HepG2 (cell line): ENCODE measurements around the gene BTBD17. TPM values are rescaled to one million over a fixed set of nuclear protein-coding genes. Genes with fewer than 3 reads are reported as not detected.

ENCODE experiments used
- AHR ChIP-seq: IDR thresholded peaks from 2 replicates; pipeline ENCODE4 v1.6.1; 2018; ENCODE audit warnings: missing genetic modification reagents, missing compliant biosample characterization
- FIP1L1 ChIP-seq: fragments of 200-400 bp; formaldehyde crosslinking; IDR thresholded peaks from 2 replicates; pipeline ENCODE4 v1.6.1; 2018; ENCODE audit warnings: low read depth, mild to moderate bottlenecking, low read length, moderate library complexity, borderline replicate concordance; ENCODE audit not compliant: insufficient read depth
- MED8 ChIP-seq: sonication (generic); formaldehyde crosslinking; IDR thresholded peaks from 2 replicates; pipeline ENCODE4 v1.8.1; 2023; ENCODE audit warnings: mild to moderate bottlenecking, missing genetic modification reagents; ENCODE audit not compliant: insufficient replicate concordance
- MLLT10 ChIP-seq: sonication (generic); formaldehyde crosslinking; IDR thresholded peaks from 2 replicates; pipeline ENCODE4 v1.4.0; 2020; ENCODE audit warnings: missing genetic modification reagents
- NFRKB ChIP-seq: fragments of 450-650 bp; IDR thresholded peaks from 2 replicates; pipeline ENCODE4 v1.6.1; 2017
- NR2C2 ChIP-seq: sonication (generic); formaldehyde crosslinking; IDR thresholded peaks from 2 replicates; pipeline ENCODE4 v1.4.0; 2020; ENCODE audit warnings: missing genetic modification reagents, mild to moderate bottlenecking, moderate library complexity, borderline replicate concordance
- PPARG ChIP-seq: conservative IDR thresholded peaks from 2 replicates; pipeline ENCODE4 v1.6.1; 2016; ENCODE audit warnings: missing biosample characterization, missing genetic modification reagents
- SIX1 ChIP-seq: sonication (generic); formaldehyde crosslinking; IDR thresholded peaks from 2 replicates; pipeline ENCODE4 v1.4.0; 2020; ENCODE audit warnings: missing genetic modification reagents, borderline replicate concordance
- SMAD3 ChIP-seq: sonication (generic); formaldehyde crosslinking; IDR thresholded peaks from 2 replicates; pipeline ENCODE4 v1.4.0; 2020; ENCODE audit warnings: missing genetic modification reagents
- SMAD9 ChIP-seq: sonication (generic); formaldehyde crosslinking; IDR thresholded peaks from 2 replicates; pipeline ENCODE4 v1.5.1; 2020; ENCODE audit warnings: mild to moderate bottlenecking, missing genetic modification reagents
- SP4 ChIP-seq: sonication (generic); formaldehyde crosslinking; IDR thresholded peaks from 2 replicates; pipeline ENCODE4 v1.8.1; 2023; ENCODE audit warnings: mild to moderate bottlenecking, missing genetic modification reagents
- SP5 ChIP-seq: IDR thresholded peaks from 2 replicates; pipeline ENCODE4 v1.6.1; 2016; ENCODE audit warnings: low read depth, borderline replicate concordance
- TAF1 ChIP-seq: sonication (generic); formaldehyde crosslinking; IDR thresholded peaks from 2 replicates; pipeline ENCODE4 v1.4.0; 2020; ENCODE audit warnings: missing genetic modification reagents
- TCF7 ChIP-seq: sonication (generic); IDR thresholded peaks from 2 replicates; pipeline ENCODE4 v1.6.1; 2016; ENCODE audit warnings: antibody characterized with exemption, low read depth
- TFDP2 ChIP-seq: sonication (generic); formaldehyde crosslinking; IDR thresholded peaks from 2 replicates; pipeline ENCODE4 v1.4.0; 2020; ENCODE audit warnings: missing genetic modification reagents
- TSC22D2 ChIP-seq: sonication (generic); formaldehyde crosslinking; IDR thresholded peaks from 2 replicates; pipeline ENCODE4 v1.5.1; 2020; ENCODE audit warnings: missing genetic modification reagents, mild to moderate bottlenecking, borderline replicate concordance
- YY1 ChIP-seq: IDR thresholded peaks from 2 replicates; pipeline ENCODE4 v1.6.1; 2011; ENCODE audit warnings: low read length, low read depth, moderate library complexity, mild to moderate bottlenecking; ENCODE audit not compliant: insufficient read depth, insufficient replicate concordance
- ZFP36 ChIP-seq: fragments of 150-350 bp; IDR thresholded peaks from 2 replicates; pipeline ENCODE4 v1.6.1; 2018; ENCODE audit warnings: borderline replicate concordance, low read length, low read depth; ENCODE audit not compliant: partially characterized antibody
- ZNF18 ChIP-seq: sonication (generic); formaldehyde crosslinking; IDR thresholded peaks from 2 replicates; pipeline ENCODE4 v1.8.0; 2022; ENCODE audit warnings: mild to moderate bottlenecking, missing genetic modification reagents; ENCODE audit not compliant: insufficient replicate concordance
- ZNF337 ChIP-seq: sonication (generic); formaldehyde crosslinking; IDR thresholded peaks from 2 replicates; pipeline ENCODE4 v1.5.1; 2020; ENCODE audit warnings: missing genetic modification reagents, low read depth, mild to moderate bottlenecking, borderline replicate concordance
- ZNF724P ChIP-seq: sonication (generic); formaldehyde crosslinking; IDR thresholded peaks from 2 replicates; pipeline ENCODE4 v1.8.0; 2022; ENCODE audit warnings: missing genetic modification reagents, borderline replicate concordance
- ZNF746 ChIP-seq: sonication (generic); formaldehyde crosslinking; IDR thresholded peaks from 2 replicates; pipeline ENCODE4 v1.8.0; 2022; ENCODE audit warnings: mild to moderate bottlenecking, missing genetic modification reagents
- ZSCAN25 ChIP-seq: sonication (generic); formaldehyde crosslinking; IDR thresholded peaks from 2 replicates; pipeline ENCODE4 v1.8.0; 2022; ENCODE audit warnings: mild to moderate bottlenecking, missing genetic modification reagents
- polyA plus RNA-seq, 8 experiments: library from polyadenylated mRNA; depleted of rRNA in 3 of 8; stranded (reverse) in 7 of 8; unstranded in 1 of 8; fragments of >200 nt; fragmentation: Illumina TruSeq in 4 of 8; extraction: Trizol in 4 of 8; gene quantifications; 2 replicates each; pipeline versions ENCODE4 v1.2.1 to v1.2.3, GENCODE V29; 2011 to 2016; ENCODE audit warnings: low read depth in 4 of 8, missing spikeins in 1 of 8, mixed read lengths in 1 of 8; ENCODE audit not compliant: insufficient read depth in 1 of 8
- total RNA-seq, 5 experiments: library from RNA; depleted of rRNA; stranded (reverse); fragments of >200 nt; fragmentation: Illumina TruSeq; extraction: Trizol; gene quantifications; 2 replicates each; pipeline ENCODE4 v1.2.3, GENCODE V29; 2016; ENCODE audit warnings: low read depth in 1 of 5
- TF ChIP-seq, protein P1 (sequence below): sonication (generic); formaldehyde crosslinking; IDR thresholded peaks from 2 replicates; pipeline ENCODE4 v1.4.0; 2020; ENCODE audit warnings: missing genetic modification reagents
- TF ChIP-seq, protein P2 (sequence below): sonication (generic); formaldehyde crosslinking; IDR thresholded peaks from 2 replicates; pipeline ENCODE4 v1.4.0; 2020; ENCODE audit warnings: mild to moderate bottlenecking, missing genetic modification reagents

The BTBD17 gene
- total and polyA plus RNA-seq, 2 of the 13 experiments (the other 11 are each of a cell fraction or from before 2014, with no cell fraction given) = not detected

DNA sequence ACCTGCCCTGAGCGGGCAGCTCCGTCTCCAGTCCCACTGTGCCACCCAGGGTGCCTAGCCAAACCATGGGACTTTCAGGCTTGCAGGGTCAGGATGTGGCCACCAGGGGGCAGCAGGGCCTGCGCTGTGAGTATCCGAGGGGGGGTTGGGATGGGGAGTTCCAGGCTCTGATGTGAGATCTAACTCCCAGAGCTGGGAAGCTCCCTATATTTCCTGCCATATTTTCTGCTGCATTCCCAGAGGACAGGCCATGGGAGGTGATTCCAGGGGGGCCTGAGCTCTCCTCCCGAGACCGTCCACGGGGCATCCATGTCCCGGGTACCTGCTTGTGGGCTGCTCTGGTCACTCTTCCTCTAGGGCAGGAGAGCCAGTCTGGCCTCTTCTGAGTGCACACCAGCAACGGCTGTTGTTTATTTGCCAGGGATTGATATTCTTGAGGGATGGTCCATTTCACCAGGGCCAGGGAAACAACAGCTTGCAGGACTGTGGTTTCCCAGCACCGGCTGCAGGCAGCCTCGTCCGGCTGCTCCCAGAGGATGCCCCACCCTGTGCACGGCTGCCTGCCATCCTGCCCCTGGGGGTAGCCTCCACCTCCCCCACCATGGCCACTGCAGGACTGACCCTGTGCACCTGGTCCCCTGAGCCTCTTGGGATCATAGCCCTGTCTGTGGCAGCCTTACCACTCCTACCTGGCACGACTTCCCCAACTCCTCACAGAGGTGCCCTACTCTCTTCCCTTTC, 6.8 kb upstream of the BTBD17 start (continued):
- TF ChIP-seq ZNF337 (CRISPR knock-in tag) = no peak
- TF ChIP-seq, protein P1, sequence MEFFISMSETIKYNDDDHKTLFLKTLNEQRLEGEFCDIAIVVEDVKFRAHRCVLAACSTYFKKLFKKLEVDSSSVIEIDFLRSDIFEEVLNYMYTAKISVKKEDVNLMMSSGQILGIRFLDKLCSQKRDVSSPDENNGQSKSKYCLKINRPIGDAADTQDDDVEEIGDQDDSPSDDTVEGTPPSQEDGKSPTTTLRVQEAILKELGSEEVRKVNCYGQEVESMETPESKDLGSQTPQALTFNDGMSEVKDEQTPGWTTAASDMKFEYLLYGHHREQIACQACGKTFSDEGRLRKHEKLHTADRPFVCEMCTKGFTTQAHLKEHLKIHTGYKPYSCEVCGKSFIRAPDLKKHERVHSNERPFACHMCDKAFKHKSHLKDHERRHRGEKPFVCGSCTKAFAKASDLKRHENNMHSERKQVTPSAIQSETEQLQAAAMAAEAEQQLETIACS (CRISPR knock-in tag) = no peak
- TF ChIP-seq SP4 = no peak
- no peak for TF ChIP-seq SIX1 (CRISPR knock-in tag)
- TF ChIP-seq, protein P2, sequence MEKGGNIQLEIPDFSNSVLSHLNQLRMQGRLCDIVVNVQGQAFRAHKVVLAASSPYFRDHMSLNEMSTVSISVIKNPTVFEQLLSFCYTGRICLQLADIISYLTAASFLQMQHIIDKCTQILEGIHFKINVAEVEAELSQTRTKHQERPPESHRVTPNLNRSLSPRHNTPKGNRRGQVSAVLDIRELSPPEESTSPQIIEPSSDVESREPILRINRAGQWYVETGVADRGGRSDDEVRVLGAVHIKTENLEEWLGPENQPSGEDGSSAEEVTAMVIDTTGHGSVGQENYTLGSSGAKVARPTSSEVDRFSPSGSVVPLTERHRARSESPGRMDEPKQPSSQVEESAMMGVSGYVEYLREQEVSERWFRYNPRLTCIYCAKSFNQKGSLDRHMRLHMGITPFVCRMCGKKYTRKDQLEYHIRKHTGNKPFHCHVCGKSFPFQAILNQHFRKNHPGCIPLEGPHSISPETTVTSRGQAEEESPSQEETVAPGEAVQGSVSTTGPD (CRISPR knock-in tag) = no peak
- TF ChIP-seq TAF1 (CRISPR knock-in tag) = peak; percentile 21; the same call in 1 of the 2 replicates
- no peak for TF ChIP-seq MLLT10
- TF ChIP-seq TFDP2 (CRISPR knock-in tag) = no peak
- TF ChIP-seq SP5 = no peak
- TF ChIP-seq TCF7 = no peak
- no peak for TF ChIP-seq NFRKB
- TF ChIP-seq ZNF746 = no peak
- TF ChIP-seq PPARG (CRISPR knock-in tag) = no peak
- no peak for TF ChIP-seq ZNF18 (CRISPR knock-in tag)
- no peak for TF ChIP-seq NR2C2 (CRISPR knock-in tag)
- TF ChIP-seq ZSCAN25 (CRISPR knock-in tag) = no peak
- TF ChIP-seq FIP1L1 = no peak
- 0 out of 2 replicates have a peak, but pooled peaks have one; percentile 27 for TF ChIP-seq AHR (CRISPR knock-in tag)
- TF ChIP-seq SMAD3 (CRISPR knock-in tag) = no peak
- TF ChIP-seq SMAD9 = no peak
- TF ChIP-seq TSC22D2 (CRISPR knock-in tag) = peak; percentile 28; the same call in 1 of the 2 replicates
- no peak for TF ChIP-seq ZFP36
- TF ChIP-seq ZNF724P = no peak
- TF ChIP-seq MED8 (CRISPR knock-in tag) = no peak
- TF ChIP-seq YY1 = peak; percentile 57
